Right lobe of liver (tissue), 6 donors: ENCODE results near the gene PEMT. TPM values are rescaled to one million over a fixed set of nuclear protein-coding genes. Genes with fewer than 3 reads are reported as not detected.
A peak's percentile ranks its signal among the peaks of the same experiment; 100 is the strongest.

Experiments
- ATAC-seq, 4 donors: fragments of 200-7000 bp; cut with Tn5 transposase; one replicate each; pipeline ENCODE4 v1.9.1; 2020; ENCODE audit warnings: mild to moderate bottlenecking in 4 of 4, moderate library complexity in 4 of 4
- DNase-seq, 3 donors: peaks; one replicate each; pipeline ENCODE4 v3.0.0-alpha.2; 2020
- H3K27ac ChIP-seq, 3 donors: fragments of 200-600 bp; one replicate each; pipeline ENCODE4 v1.8.0; 2022
- H3K27me3 ChIP-seq, 2 donors: fragments of 200-600 bp; one replicate each; pipeline ENCODE4 v1.8.0; 2022
- H3K36me3 ChIP-seq, 4 donors: fragments of 200-600 bp; sonication (generic) in 1 of 4; one replicate each; pipeline versions ENCODE4 v1.5.1 to v1.8.0; 2017 to 2022; ENCODE audit warnings: control low read depth in 1 of 4
- H3K4me1 ChIP-seq, 4 donors: fragments of 200-600 bp; sonication (generic) in 1 of 4; one replicate each; pipeline versions ENCODE4 v1.5.1 to v1.8.0; 2017 to 2022; ENCODE audit warnings: control low read depth in 1 of 4
- H3K4me3 ChIP-seq, 3 donors: fragments of 200-600 bp; one replicate each; pipeline ENCODE4 v1.8.0; 2022
- H3K9me3 ChIP-seq, 4 donors: fragments of 200-600 bp; sonication (generic) in 1 of 4; one replicate each; pipeline versions ENCODE4 v1.5.1 to v1.8.0; 2017 to 2022; ENCODE audit warnings: control low read depth in 1 of 4
- CTCF ChIP-seq, 4 donors: fragments of 200-600 bp in 3 of 4; fragments of 450-650 bp in 1 of 4; IDR thresholded peaks; one replicate each; pipeline versions ENCODE4 v1.5.1 to v1.8.0; 2016 to 2022; ENCODE audit warnings: antibody characterized with exemption in 4 of 4, mild to moderate bottlenecking in 2 of 4
- POLR2A ChIP-seq: fragments of 450-650 bp; IDR thresholded peaks from one replicate; pipeline ENCODE4 v1.6.1; 2017; ENCODE audit warnings: antibody characterized with exemption, mild to moderate bottlenecking
- WGBS: methylation state at CpG from one replicate; pipeline ENCODE4 v1.1.6; 2018; ENCODE audit warnings: low coverage, low lambda C conversion rate; ENCODE audit not compliant: insufficient coverage; ENCODE audit errors: missing lambda C conversion rate; 5-methylcytosine and 5-hydroxymethylcytosine counted together
- intact Hi-C, 2 donors: fragments of 100-400 bp; cut with DNase I; formaldehyde crosslinking; loops; one replicate each; pipeline versions ENCODE4 v1.11.2 to v1.14.1; 2022
- total RNA-seq, 6 experiments: library from RNA; depleted of rRNA in 2 of 6; stranded (reverse); fragments of >200 nt in 2 of 6; fragmentation: NEBNext Ultra II Directional in 3 of 6; extraction: Animal tissue kit (Norgen Biotek cat#: 25700) in 3 of 6; gene quantifications; one replicate each; pipeline versions ENCODE4 v1.1.0 to v1.2.4, GENCODE V29; 2016 to 2023
- donor health status: DM: no; HTN: yes; CAD: no.
- donor health status: DM: no; HTN: no; CAD: no.
- donor health status: DM: no; HTN: no; CAD: no.
- donor health status: DM: no; HTN: yes; CAD: no.
- donor health status: DM: no; HTN: yes; CAD: no.

The PEMT gene
- total RNA-seq, 6 experiments from 2014 or later: 92.4 to 184 (median 170) TPM

DNA sequence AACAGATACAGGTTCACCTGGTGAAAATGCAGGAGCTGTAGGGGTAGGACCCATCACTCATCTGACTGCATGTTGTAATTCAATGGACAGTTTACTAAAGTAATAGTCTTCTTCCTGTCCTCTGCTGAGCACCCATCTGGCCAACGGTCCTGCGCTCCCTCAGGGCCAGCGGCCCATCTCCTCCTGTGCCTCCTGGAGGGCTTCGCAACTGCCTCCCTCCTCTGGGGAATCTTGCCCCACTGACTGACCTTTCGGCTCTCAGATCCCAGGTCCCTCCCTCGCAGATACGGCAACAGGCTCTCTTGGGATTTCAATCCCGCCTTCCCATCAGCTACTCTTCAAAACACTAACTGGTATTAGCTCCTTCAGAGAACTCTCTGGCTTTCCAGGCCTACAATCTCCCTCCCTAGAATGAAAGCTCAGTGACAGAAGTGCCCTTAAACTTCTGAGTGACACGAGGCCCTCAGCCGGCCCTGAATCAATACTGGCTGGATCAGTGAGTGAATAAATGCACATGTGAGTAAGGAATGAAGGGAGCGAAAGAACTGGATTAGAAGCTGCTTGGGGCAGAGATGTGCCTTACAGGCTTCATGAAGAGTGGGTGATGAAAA, 1.3 kb downstream of the PEMT start:
- Histone ChIP-seq H3K27me3 (no peaks in the 10 kb centered on the region), H3K4me1 (peaks cover 0 to 18% (median 5%) of the 10 kb centered on the region in 4 donors), H3K27ac (peak overlapping the region in 2 of 3 donors; percentile 39 to 73), H3K4me3 (peak overlapping the region; percentile 80 to 98 (median 96)), H3K9me3 (no peaks in the 10 kb centered on the region), H3K36me3 (no peaks in the 10 kb centered on the region)
- TF ChIP-seq POLR2A (no peak), CTCF (IDR thresholded peaks at IDR 0.05) (no peak)
- intact Hi-C loops: no loop called here
- 24% methylated on average over 7 of the region's 11 CpGs for WGBS
- ATAC-seq: no peak
- no peak for DNase-seq

- intact Hi-C loops: no loop called here
- H3K4me1 ChIP-seq: peaks cover 0 to 26% (median 9%) of the 10 kb centered on the region in 4 donors
- DNase-seq (no peak), ATAC-seq (no peak)
- no peaks in the 10 kb centered on the region for H3K36me3 ChIP-seq
- TF ChIP-seq CTCF (IDR thresholded peaks at IDR 0.05) (no peak), POLR2A (no peak)
- H3K27ac ChIP-seq: no peak overlapping the region
- WGBS: 77% methylated on average over 10 of the region's 10 CpGs
- H3K9me3 ChIP-seq: no peaks in the 10 kb centered on the region
- no peaks in the 10 kb centered on the region for H3K27me3 ChIP-seq
- H3K4me3 ChIP-seq: no peak overlapping the region
Measured at GRCh38 chr17:17587614-17588337, 3.7 kb downstream of the PEMT start.

DNA sequence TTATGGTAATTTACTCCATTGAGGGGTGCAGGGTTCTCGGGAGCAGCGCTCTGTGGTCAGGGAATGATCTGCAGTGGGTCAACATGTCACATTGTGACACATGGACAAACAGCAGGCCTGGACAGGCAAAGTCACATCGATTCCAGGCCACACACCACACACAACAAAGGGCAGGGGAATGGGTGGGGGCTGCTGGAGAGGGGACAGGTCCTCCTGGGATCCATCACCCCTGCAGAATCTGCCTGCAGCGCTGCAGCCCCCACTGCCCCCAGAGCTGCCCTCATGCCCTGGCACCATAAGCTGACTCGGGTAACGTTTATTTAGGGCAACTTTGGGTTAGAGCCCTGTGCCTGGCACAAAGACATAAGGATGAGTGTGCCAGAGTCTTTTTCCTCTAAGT, 9.1 kb downstream of the PEMT start:
- Histone ChIP-seq H3K9me3 (no peaks in the 10 kb centered on the region), H3K27ac (peak overlapping the region; percentile 71 to 94 (median 91)), H3K4me3 (peak overlapping the region; percentile 24 to 61 (median 54)), H3K36me3 (no peaks in the 10 kb centered on the region), H3K27me3 (no peaks in the 10 kb centered on the region), H3K4me1 (peaks cover 0 to 38% (median 12%) of the 10 kb centered on the region in 4 donors)
- DNase-seq (peak in 2 of 3 donors; percentile 81 to 86), ATAC-seq (peak; percentile 60 to 77 (median 72))
- WGBS: 0% methylated on average over 1 of the region's 6 CpGs
- TF ChIP-seq POLR2A: peak; percentile 79
- no peak for TF ChIP-seq CTCF (IDR thresholded peaks at IDR 0.05)
- intact Hi-C loops: no loop called here

GRCh38 chr17:17581509-17581908, 10.0 kb downstream of the PEMT start:
- H3K4me1 ChIP-seq: peaks cover 0 to 38% (median 12%) of the 10 kb centered on the region in 4 donors

More at GRCh38 chr17:17581509-17581908, 10.0 kb downstream of the PEMT start:
- ATAC-seq (peak; percentile 46 to 75 (median 62)), DNase-seq (peak; percentile 57 to 91 (median 78))
- TF ChIP-seq POLR2A: peak; percentile 36
- TF ChIP-seq CTCF (IDR thresholded peaks at IDR 0.05): no peak
- Histone ChIP-seq H3K27ac (peak overlapping the region; percentile 71 to 94 (median 91)), H3K36me3 (peaks cover 0 to 8% (median 0%) of the 10 kb centered on the region in 4 donors), H3K9me3 (no peaks in the 10 kb centered on the region), H3K4me3 (peak overlapping the region; percentile 24 to 61 (median 54)), H3K27me3 (no peaks in the 10 kb centered on the region)
- intact Hi-C loops: no loop called here
- 30% methylated on average over 3 of the region's 6 CpGs for WGBS
